NCI-H2171 (cell line): ENCODE data around the gene MLYCD.

ENCODE experiments used
- DNase-seq: peaks from one replicate; lab custom pipeline; 2025; lab: John Stamatoyannopoulos, UW

The MLYCD gene

GRCh38 chr16:83898463-83899271 lies at the start of gene MLYCD:
Gene MLYCD, plus strand, starts transcription at chr16:83899115. Its CDS starts 30 bp downstream, at chr16:83899145.
- DNase-seq = peak; percentile 81

- no peak for DNase-seq
These were observed 49.5 kb upstream of the MLYCD start for GRCh38 chr16:83849421-83849820.

- no peak for DNase-seq
These were observed 48.0 kb upstream of the MLYCD start for GRCh38 chr16:83850947-83851346.

- no peak for DNase-seq
These were observed 47.4 kb upstream of the MLYCD start for GRCh38 chr16:83851473-83851872.

- no peak for DNase-seq
These were observed 46.1 kb upstream of the MLYCD start for GRCh38 chr16:83852774-83853173.

- DNase-seq = no peak
These were observed 45.1 kb upstream of the MLYCD start for GRCh38 chr16:83853834-83854233.

GRCh38 chr16:83854420-83854819 lies 44.5 kb upstream of the MLYCD start:
- no peak for DNase-seq

- no peak for DNase-seq
These were observed 42.1 kb upstream of the MLYCD start for GRCh38 chr16:83856792-83857191.

GRCh38 chr16:83859265-83859664 lies 39.6 kb upstream of the MLYCD start:
- DNase-seq = no peak

- no peak for DNase-seq
These were observed 36.3 kb upstream of the MLYCD start for GRCh38 chr16:83862661-83863060.

- no peak for DNase-seq
These were observed 35.2 kb upstream of the MLYCD start for GRCh38 chr16:83863682-83864081.

GRCh38 chr16:83870830-83871229 lies 28.1 kb upstream of the MLYCD start:
- DNase-seq = no peak

GRCh38 chr16:83878838-83879237 lies 20.1 kb upstream of the MLYCD start:
- DNase-seq = peak; percentile 24

- DNase-seq = peak; percentile 37
These were observed 16.6 kb upstream of the MLYCD start for GRCh38 chr16:83882163-83882885.

- DNase-seq = no peak
These were observed 12.5 kb upstream of the MLYCD start for GRCh38 chr16:83886199-83886971.

- DNase-seq = peak; percentile 15
These were observed 11.8 kb upstream of the MLYCD start for GRCh38 chr16:83887080-83887479.

GRCh38 chr16:83887564-83887963 lies 11.4 kb upstream of the MLYCD start:
- no peak for DNase-seq

GRCh38 chr16:83888672-83889044 lies 10.3 kb upstream of the MLYCD start:
- no peak for DNase-seq

- DNase-seq = no peak
These were observed 8.6 kb upstream of the MLYCD start for GRCh38 chr16:83890359-83890758.

GRCh38 chr16:83891742-83892141 lies 7.2 kb upstream of the MLYCD start:
- no peak for DNase-seq

- DNase-seq = no peak
These were observed 3.7 kb upstream of the MLYCD start for GRCh38 chr16:83895243-83895642.

GRCh38 chr16:83895942-83896341 lies 3.0 kb upstream of the MLYCD start:
- no peak for DNase-seq
